OCI-LY3 (cell line): ENCODE measurements around the gene GRM4.

Experiments
- H2AFZ ChIP-seq: fragments of 200-600, 300-600 bp; shearing (Covaris generic); 2 replicates; pipeline ENCODE4 v1.6.0; 2014; ENCODE audit warnings: antibody characterized with exemption, low read depth, low read length
- H3K27ac ChIP-seq: fragments of 200-600, 300-600 bp; sonication (generic); 2 replicates; pipeline ENCODE4 v1.5.1; 2014; ENCODE audit warnings: mild to moderate bottlenecking, low read length, moderate library complexity, mixed read lengths
- H3K27me3 ChIP-seq: fragments of 200-600, 300-600 bp; sonication (generic); 2 replicates; pipeline ENCODE4 v1.6.1; 2014; ENCODE audit warnings: low read depth, low read length, mixed read lengths
- H3K36me3 ChIP-seq: fragments of 200-600, 300-600 bp; sonication (generic); replicated peaks from 2 replicates; pipeline ENCODE3; 2014; ENCODE audit warnings: low read depth, low read length, mixed read lengths
- H3K4me1 ChIP-seq: fragments of 300-600, 200-600 bp; sonication (generic); 2 replicates; pipeline ENCODE4 v1.6.1; 2014; ENCODE audit warnings: low read length, mixed read lengths
- H3K4me2 ChIP-seq: fragments of 200-600, 300-600 bp; sonication (generic); 2 replicates; pipeline ENCODE4 v1.6.1; 2014; ENCODE audit warnings: low read length, mixed read lengths
- H3K4me3 ChIP-seq: fragments of 300-600, 200-600 bp; sonication (generic); 2 replicates; pipeline ENCODE4 v1.5.1; 2014; ENCODE audit warnings: antibody characterized with exemption, mild to moderate bottlenecking, low read length, moderate library complexity
- H3K79me2 ChIP-seq: fragments of 300-600, 200-600 bp; shearing (Covaris generic); 2 replicates; pipeline ENCODE4 v1.6.1; 2014; ENCODE audit warnings: mild to moderate bottlenecking, low read length, mixed read lengths
- H3K9ac ChIP-seq: fragments of 300-600, 200-600 bp; shearing (Covaris generic); 2 replicates; pipeline ENCODE4 v1.6.0; 2014; ENCODE audit warnings: mild to moderate bottlenecking, low read length, moderate library complexity
- H3K9me3 ChIP-seq: fragments of 200-600, 300-600 bp; shearing (Covaris generic); 2 replicates; pipeline ENCODE4 v1.6.1; 2014; ENCODE audit warnings: low read length, mixed read lengths; ENCODE audit not compliant: insufficient read depth
- H4K20me1 ChIP-seq: fragments of 200-600, 300-600 bp; sonication (generic); 2 replicates; pipeline ENCODE4 v1.6.1; 2016; ENCODE audit warnings: low read length, mixed read lengths; ENCODE audit not compliant: insufficient read depth
- EZH2phosphoT487 ChIP-seq: fragments of 200-600 bp; shearing (Covaris generic); IDR thresholded peaks from 2 replicates; pipeline ENCODE4 v1.6.1; 2018; ENCODE audit warnings: antibody characterized with exemption, mixed run types, low read depth
- TF ChIP-seq, protein P1 (sequence below): fragments of 200-600, 300-600 bp; sonication (generic); IDR thresholded peaks from 2 replicates; pipeline ENCODE4 v1.5.1; 2014; ENCODE audit warnings: antibody characterized with exemption, low read length, low read depth

The GRM4 gene

DNA sequence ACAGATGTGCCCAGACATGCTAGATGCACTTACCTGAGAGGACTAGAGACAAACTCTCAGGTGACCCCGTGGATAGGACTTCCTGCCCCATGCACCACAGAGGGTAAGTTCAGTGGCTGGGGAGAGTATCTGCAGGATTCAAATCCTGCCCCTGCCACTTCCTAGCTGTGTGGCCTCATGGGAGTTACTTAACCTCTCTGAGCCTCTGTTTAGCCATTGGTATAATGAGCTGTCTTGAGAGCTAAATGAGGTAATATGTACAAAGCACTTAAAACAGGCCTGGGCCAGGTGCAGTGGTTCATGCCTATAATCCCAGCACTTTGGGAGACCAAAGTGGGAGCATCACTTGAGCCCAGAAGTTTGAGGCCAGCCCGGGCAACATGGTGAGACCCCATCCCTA is 59.3 kb downstream of the GRM4 start:
- no peak overlapping the region for H3K9ac ChIP-seq
- H3K79me2 ChIP-seq = no peaks in the 10 kb centered on the region
- H3K9me3 ChIP-seq = no peaks in the 10 kb centered on the region
- no peak overlapping the region for H3K4me3 ChIP-seq
- no peaks in the 10 kb centered on the region for H3K27me3 ChIP-seq
- H4K20me1 ChIP-seq = no peaks in the 10 kb centered on the region
- no peaks in the 10 kb centered on the region for H3K36me3 ChIP-seq
- H3K27ac ChIP-seq = no peak overlapping the region
- TF ChIP-seq EZH2phosphoT487 = no peak
- TF ChIP-seq, protein P1, sequence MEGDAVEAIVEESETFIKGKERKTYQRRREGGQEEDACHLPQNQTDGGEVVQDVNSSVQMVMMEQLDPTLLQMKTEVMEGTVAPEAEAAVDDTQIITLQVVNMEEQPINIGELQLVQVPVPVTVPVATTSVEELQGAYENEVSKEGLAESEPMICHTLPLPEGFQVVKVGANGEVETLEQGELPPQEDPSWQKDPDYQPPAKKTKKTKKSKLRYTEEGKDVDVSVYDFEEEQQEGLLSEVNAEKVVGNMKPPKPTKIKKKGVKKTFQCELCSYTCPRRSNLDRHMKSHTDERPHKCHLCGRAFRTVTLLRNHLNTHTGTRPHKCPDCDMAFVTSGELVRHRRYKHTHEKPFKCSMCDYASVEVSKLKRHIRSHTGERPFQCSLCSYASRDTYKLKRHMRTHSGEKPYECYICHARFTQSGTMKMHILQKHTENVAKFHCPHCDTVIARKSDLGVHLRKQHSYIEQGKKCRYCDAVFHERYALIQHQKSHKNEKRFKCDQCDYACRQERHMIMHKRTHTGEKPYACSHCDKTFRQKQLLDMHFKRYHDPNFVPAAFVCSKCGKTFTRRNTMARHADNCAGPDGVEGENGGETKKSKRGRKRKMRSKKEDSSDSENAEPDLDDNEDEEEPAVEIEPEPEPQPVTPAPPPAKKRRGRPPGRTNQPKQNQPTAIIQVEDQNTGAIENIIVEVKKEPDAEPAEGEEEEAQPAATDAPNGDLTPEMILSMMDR = no peak
- H3K4me2 ChIP-seq = no peak overlapping the region
- H3K4me1 ChIP-seq = no peaks in the 10 kb centered on the region
- H2AFZ ChIP-seq = no peak overlapping the region

DNA sequence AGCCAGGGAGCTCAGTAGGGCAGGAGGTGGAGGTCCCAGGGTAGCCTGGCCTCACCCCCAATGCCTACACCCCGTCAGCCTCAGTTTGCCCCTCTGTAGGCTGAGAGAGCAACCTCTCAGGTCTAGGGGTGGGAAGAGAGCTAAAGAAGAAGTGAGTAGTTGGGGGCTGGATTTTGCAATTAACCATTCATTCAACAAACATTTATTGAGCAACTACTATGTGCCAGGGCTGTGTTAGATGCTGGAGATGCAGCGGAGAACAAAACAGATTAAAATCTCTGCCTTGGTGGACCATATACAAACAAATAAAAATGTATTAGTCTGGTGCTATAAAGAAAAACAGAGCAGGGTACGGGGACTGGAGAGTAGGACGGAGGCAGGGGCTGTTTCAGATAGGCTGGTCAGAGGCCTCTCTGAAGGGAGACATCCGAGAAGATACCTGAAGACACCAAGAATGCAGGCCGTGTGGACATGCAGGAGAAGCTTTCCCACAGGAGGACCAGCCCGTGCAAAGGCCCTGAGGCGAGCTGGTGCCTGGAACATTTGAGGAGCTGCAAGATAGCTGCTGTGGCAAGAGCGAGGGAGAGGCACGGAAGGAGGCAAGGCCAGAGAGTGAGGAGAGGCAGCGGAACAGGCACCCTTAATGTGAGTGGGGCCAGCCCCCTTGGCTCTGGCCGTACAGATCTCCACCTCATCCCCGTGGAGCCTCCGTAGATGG is 60.3 kb downstream of the GRM4 start:
- Histone ChIP-seq H3K4me3 (no peak overlapping the region), H3K4me2 (no peak overlapping the region), H2AFZ (no peak overlapping the region), H3K79me2 (no peaks in the 10 kb centered on the region), H3K9me3 (no peaks in the 10 kb centered on the region), H4K20me1 (no peaks in the 10 kb centered on the region), H3K9ac (no peak overlapping the region), H3K27ac (no peak overlapping the region), H3K36me3 (no peaks in the 10 kb centered on the region), H3K27me3 (no peaks in the 10 kb centered on the region), H3K4me1 (no peaks in the 10 kb centered on the region)
- TF ChIP-seq EZH2phosphoT487 = no peak
- TF ChIP-seq, protein P1 = no peak

DNA sequence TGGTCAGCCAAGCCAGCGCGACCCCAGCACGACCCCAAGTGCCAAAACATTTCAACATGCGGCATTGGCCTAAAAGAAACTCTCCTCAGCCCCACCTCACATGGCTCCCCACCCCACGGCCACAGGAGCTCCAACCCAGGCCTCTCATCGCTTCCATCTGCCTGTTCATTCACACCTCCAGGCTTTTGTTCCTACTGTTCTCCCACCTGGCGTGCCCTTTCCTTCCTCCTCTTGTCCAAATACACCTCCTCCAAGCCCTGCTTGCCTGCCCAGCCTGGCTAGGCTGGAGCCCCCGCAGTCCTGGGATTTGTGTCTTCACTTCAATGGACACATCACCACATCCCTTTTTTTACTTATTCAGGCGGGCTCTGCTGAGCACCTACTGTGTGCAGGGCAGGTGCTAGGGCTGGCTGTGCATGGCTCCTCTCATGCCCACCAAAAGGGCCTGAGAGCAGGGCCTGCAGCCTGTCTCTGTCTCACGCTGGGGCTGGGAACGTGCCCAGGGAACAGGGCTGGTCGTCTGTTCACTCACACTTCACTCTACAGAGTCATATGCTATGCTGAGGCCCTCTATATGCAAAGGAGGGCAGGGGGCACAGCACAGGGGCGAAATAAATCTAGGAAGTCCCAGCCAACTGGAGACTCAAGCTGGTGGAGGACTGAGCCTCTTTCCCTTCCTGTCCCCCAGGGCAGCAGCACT is 61.1 kb downstream of the GRM4 start:
- no peaks in the 10 kb centered on the region for H3K27me3 ChIP-seq

More for the DNA sequence above, 61.1 kb downstream of the GRM4 start:
- Histone ChIP-seq H3K4me3 (no peak overlapping the region), H3K4me1 (no peaks in the 10 kb centered on the region), H3K36me3 (no peaks in the 10 kb centered on the region), H3K79me2 (no peaks in the 10 kb centered on the region), H4K20me1 (no peaks in the 10 kb centered on the region), H3K9me3 (no peaks in the 10 kb centered on the region), H3K27ac (no peak overlapping the region), H2AFZ (no peak overlapping the region), H3K4me2 (no peak overlapping the region), H3K9ac (no peak overlapping the region)
- TF ChIP-seq, protein P1 = no peak
